ENCODE data around the gene SEPTIN1.

SEPTIN1 gene

GRCh38 chr16:30366511-30366910 lies 15.8 kb downstream of the SEPTIN1 start:
- peaks cover 21 to 52% of the 10 kb centered on the region in 2 experiments; a peak in 2 of 3 replicates for H3K36me3 ChIP-seq (ENCODE audit: control insufficient read depth in 2 of 2, insufficient read depth in 1 of 2, low read length in 2 of 2)
- H3K4me3 ChIP-seq (ENCODE audit: low read depth, low read length): no peak overlapping the region
- H3K27ac ChIP-seq (ENCODE audit: extremely low read depth, low read depth, low read length): no peak overlapping the region
- no peaks in the 10 kb centered on the region for H3K9me3 ChIP-seq (ENCODE audit: control insufficient read depth, insufficient read depth, low read depth, low read length)
- TF ChIP-seq MYNN (tag by site-specific recombination; IDR thresholded peaks at IDR 0.05; ENCODE audit: borderline replicate concordance): no peak
- TF ChIP-seq ZNF169 (tag by site-specific recombination; IDR thresholded peaks at IDR 0.05): no peak
- TF ChIP-seq ZNF239 (tag by site-specific recombination; IDR thresholded peaks at IDR 0.05): no peak
- TF ChIP-seq ZNF394 (tag by site-specific recombination; IDR thresholded peaks at IDR 0.05; ENCODE audit: borderline replicate concordance): no peak
- TF ChIP-seq ZNF692 (tag by site-specific recombination; IDR thresholded peaks at IDR 0.05): no peak
- TF ChIP-seq, protein P1, sequence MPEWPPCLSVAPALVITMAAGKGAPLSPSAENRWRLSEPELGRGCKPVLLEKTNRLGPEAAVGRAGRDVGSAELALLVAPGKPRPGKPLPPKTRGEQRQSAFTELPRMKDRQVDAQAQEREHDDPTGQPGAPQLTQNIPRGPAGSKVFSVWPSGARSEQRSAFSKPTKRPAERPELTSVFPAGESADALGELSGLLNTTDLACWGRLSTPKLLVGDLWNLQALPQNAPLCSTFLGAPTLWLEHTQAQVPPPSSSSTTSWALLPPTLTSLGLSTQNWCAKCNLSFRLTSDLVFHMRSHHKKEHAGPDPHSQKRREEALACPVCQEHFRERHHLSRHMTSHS (tag by site-specific recombination; IDR thresholded peaks at IDR 0.05): no peak
- TF ChIP-seq ZNF48 (tag by site-specific recombination; IDR thresholded peaks at IDR 0.05): no peak
- no peak for TF ChIP-seq FEZF1 (tag by site-specific recombination; IDR thresholded peaks at IDR 0.05)
- no peak for TF ChIP-seq ZNF18 (tag by site-specific recombination; IDR thresholded peaks at IDR 0.05)
- TF ChIP-seq YY2 (tag by site-specific recombination; IDR thresholded peaks at IDR 0.05): no peak
- TF ChIP-seq ZNF302 (tag by site-specific recombination; IDR thresholded peaks at IDR 0.05; ENCODE audit: low read depth): no peak
- TF ChIP-seq ZNF514 (tag by site-specific recombination; IDR thresholded peaks at IDR 0.05): no peak
- TF ChIP-seq ZNF19 (tag by site-specific recombination; IDR thresholded peaks at IDR 0.05; ENCODE audit: low read depth): no peak
- no peak for TF ChIP-seq EGR2 (tag by site-specific recombination; IDR thresholded peaks at IDR 0.05; ENCODE audit: low read depth)
- TF ChIP-seq ZNF221 (tag by site-specific recombination; IDR thresholded peaks at IDR 0.05; ENCODE audit: borderline replicate concordance): no peak
- no peak for TF ChIP-seq OSR2 (tag by site-specific recombination; IDR thresholded peaks at IDR 0.05)
- TF ChIP-seq ZNF211 (tag by site-specific recombination; IDR thresholded peaks at IDR 0.05; ENCODE audit: low read depth): no peak
- H3K4me1 ChIP-seq (ENCODE audit: control insufficient read depth, insufficient read depth, low read length): peaks cover 2% of the 10 kb centered on the region
- ChIA-PET POLR2A (interaction anchor here (0.5 to 0.6 kb wide), 2 partner anchors 11 to 31 kb away, joined by 3 read pairs; partner anchors contain the start of gene CD2BP2), CTCF (interaction anchor here (0.6 to 3.1 kb wide), 2 partner anchors 11 to 42 kb away, joined by 3 to 16 read pairs; no protein-coding TSS in a partner anchor)

GRCh38 chr16:30365200-30365599 lies 17.2 kb downstream of the SEPTIN1 start:
- no peak overlapping the region for H3K4me3 ChIP-seq (ENCODE audit: low read depth, low read length)
- H3K27ac ChIP-seq (ENCODE audit: extremely low read depth, low read depth, low read length): no peak overlapping the region
- no peaks in the 10 kb centered on the region for H3K9me3 ChIP-seq (ENCODE audit: control insufficient read depth, insufficient read depth, low read depth, low read length)
- H3K36me3 ChIP-seq (ENCODE audit: control insufficient read depth in 2 of 2, insufficient read depth in 1 of 2, low read length in 2 of 2): peaks cover 27 to 64% of the 10 kb centered on the region in 2 experiments; a peak in 2 of 3 replicates
- ChIA-PET CTCF (interaction anchor here (1.4 to 3.1 kb wide), 2 partner anchors 13 to 44 kb away, joined by 3 to 16 read pairs; no protein-coding TSS in a partner anchor), POLR2A (interaction anchor here (0.6 to 1.5 kb wide), 4 partner anchors 10 to 42 kb away, joined by 3 to 6 read pairs (median 4); partner anchors contain the start of genes CD2BP2 and ZNF771)
- no peaks in the 10 kb centered on the region; the same call in 1 of the 2 replicates for H3K4me1 ChIP-seq (ENCODE audit: control insufficient read depth, insufficient read depth, low read length)
- TF ChIP-seq PRDM10 (tag by site-specific recombination; IDR thresholded peaks at IDR 0.05) (no peak), ZNF510 (tag by site-specific recombination; IDR thresholded peaks at IDR 0.05; ENCODE audit: insufficient replicate concordance) (no peak), ZNF121 (tag by site-specific recombination; IDR thresholded peaks at IDR 0.05) (no peak), FEZF1 (tag by site-specific recombination; IDR thresholded peaks at IDR 0.05) (no peak), ZNF501 (tag by site-specific recombination; IDR thresholded peaks at IDR 0.05) (no peak), YY2 (tag by site-specific recombination; IDR thresholded peaks at IDR 0.05) (no peak)
- TF ChIP-seq, protein P2, sequence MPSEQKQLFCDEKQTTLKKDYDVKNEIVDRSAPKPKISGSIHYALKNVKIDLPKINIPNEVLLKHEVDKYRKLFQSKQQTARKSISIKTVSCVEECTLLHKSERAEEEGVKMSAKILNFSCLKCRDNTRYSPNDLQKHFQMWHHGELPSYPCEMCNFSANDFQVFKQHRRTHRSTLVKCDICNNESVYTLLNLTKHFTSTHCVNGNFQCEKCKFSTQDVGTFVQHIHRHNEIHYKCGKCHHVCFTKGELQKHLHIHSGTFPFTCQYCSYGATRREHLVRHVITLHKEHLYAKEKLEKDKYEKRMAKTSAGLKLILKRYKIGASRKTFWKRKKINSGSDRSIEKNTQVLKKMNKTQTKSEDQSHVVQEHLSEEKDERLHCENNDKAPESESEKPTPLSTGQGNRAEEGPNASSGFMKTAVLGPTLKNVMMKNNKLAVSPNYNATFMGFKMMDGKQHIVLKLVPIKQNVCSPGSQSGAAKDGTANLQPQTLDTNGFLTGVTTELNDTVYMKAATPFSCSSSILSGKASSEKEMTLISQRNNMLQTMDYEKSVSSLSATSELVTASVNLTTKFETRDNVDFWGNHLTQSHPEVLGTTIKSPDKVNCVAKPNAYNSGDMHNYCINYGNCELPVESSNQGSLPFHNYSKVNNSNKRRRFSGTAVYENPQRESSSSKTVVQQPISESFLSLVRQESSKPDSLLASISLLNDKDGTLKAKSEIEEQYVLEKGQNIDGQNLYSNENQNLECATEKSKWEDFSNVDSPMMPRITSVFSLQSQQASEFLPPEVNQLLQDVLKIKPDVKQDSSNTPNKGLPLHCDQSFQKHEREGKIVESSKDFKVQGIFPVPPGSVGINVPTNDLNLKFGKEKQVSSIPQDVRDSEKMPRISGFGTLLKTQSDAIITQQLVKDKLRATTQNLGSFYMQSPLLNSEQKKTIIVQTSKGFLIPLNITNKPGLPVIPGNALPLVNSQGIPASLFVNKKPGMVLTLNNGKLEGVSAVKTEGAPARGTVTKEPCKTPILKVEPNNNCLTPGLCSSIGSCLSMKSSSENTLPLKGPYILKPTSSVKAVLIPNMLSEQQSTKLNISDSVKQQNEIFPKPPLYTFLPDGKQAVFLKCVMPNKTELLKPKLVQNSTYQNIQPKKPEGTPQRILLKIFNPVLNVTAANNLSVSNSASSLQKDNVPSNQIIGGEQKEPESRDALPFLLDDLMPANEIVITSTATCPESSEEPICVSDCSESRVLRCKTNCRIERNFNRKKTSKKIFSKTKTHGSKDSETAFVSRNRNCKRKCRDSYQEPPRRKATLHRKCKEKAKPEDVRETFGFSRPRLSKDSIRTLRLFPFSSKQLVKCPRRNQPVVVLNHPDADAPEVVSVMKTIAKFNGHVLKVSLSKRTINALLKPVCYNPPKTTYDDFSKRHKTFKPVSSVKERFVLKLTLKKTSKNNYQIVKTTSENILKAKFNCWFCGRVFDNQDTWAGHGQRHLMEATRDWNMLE (tag by site-specific recombination; conservative IDR thresholded peaks at IDR 0.05; ENCODE audit: low read depth): no peak

Data from HEK293 (cell line).